ENCODE data around the gene APRT.

DNA sequence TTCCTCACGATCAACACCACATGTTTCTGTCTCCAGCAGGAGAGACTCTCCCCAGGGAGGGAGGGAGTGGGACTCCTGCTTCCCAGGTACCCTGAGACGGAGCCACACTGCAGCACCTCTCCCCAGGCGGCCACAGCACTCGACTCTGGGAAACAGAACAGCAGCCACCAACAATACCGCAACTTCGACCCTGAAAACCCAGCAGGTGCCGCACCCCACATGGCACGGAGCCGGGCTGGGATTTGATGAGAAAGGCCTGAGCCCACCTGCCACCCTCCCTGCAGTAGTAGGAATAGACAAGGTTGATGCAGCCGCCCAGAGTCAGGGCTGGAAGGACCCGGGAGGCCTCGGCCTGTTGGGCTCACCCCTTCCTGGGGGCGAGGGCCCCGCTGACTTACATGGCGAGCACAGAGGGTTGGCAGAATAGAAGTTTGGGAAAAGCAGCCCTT, 30.6 kb upstream of the APRT start:
- no peak for TF ChIP-seq EZH2 (IDR thresholded peaks at IDR 0.05; ENCODE audit: borderline replicate concordance, low read length)
- TF ChIP-seq, protein P1, sequence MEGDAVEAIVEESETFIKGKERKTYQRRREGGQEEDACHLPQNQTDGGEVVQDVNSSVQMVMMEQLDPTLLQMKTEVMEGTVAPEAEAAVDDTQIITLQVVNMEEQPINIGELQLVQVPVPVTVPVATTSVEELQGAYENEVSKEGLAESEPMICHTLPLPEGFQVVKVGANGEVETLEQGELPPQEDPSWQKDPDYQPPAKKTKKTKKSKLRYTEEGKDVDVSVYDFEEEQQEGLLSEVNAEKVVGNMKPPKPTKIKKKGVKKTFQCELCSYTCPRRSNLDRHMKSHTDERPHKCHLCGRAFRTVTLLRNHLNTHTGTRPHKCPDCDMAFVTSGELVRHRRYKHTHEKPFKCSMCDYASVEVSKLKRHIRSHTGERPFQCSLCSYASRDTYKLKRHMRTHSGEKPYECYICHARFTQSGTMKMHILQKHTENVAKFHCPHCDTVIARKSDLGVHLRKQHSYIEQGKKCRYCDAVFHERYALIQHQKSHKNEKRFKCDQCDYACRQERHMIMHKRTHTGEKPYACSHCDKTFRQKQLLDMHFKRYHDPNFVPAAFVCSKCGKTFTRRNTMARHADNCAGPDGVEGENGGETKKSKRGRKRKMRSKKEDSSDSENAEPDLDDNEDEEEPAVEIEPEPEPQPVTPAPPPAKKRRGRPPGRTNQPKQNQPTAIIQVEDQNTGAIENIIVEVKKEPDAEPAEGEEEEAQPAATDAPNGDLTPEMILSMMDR (conservative IDR thresholded peaks at IDR 0.05 in 1 of 2, IDR thresholded peaks at IDR 0.05 in 1 of 2; ENCODE audit: extremely low read depth in 1 of 2, insufficient read depth in 1 of 2, low read depth in 1 of 2, low read length in 2 of 2), result no peak
